ENCODE results near the gene PARP12.
A peak's percentile ranks its signal among the peaks of the same experiment; 100 is the strongest.
"Not testable (repeated sequence)": the region's sequence is repeated elsewhere in the genome, so short reads cannot be mapped to it uniquely, and the experiment has no call there.

PARP12 gene, protein sequence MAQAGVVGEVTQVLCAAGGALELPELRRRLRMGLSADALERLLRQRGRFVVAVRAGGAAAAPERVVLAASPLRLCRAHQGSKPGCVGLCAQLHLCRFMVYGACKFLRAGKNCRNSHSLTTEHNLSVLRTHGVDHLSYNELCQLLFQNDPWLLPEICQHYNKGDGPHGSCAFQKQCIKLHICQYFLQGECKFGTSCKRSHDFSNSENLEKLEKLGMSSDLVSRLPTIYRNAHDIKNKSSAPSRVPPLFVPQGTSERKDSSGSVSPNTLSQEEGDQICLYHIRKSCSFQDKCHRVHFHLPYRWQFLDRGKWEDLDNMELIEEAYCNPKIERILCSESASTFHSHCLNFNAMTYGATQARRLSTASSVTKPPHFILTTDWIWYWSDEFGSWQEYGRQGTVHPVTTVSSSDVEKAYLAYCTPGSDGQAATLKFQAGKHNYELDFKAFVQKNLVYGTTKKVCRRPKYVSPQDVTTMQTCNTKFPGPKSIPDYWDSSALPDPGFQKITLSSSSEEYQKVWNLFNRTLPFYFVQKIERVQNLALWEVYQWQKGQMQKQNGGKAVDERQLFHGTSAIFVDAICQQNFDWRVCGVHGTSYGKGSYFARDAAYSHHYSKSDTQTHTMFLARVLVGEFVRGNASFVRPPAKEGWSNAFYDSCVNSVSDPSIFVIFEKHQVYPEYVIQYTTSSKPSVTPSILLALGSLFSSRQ

DNA sequence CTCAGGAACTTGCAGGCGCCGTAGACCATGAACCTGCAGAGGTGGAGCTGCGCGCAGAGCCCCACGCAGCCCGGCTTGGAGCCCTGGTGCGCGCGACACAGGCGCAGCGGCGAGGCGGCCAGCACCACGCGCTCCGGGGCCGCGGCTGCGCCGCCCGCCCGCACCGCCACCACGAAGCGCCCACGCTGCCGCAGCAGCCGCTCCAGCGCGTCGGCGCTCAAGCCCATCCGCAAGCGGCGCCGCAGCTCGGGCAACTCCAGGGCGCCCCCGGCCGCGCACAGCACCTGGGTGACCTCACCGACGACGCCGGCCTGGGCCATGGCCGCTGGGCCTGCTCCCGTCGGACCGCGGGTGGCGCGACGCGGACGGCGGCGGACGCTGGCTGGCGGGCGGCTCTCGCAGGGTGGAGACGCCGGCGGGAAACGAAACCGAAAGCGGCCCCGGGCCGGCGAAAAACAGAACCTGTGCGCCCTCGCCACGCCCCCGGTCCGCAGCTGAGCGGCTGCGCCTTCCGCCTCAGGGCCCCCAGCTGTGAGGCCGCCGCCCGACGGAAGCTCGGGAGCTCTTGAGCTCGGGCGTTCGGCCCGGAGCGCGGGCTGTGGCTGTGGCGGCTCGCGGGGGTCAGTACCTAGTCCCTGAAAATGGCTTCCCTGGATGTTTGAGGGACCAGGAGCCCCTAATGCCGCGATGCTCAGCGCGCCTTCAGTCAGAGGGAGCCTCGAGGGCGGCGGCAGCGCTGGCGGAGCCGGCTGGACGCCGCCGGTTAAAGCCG is at the start of gene PARP12:
Gene PARP12, minus strand, starts transcription at position 424 of the 772 bp plus-strand sequence. Its CDS starts 104 bp downstream, at position 320.
- no peak for TF ChIP-seq JUND (IDR thresholded peaks at IDR 0.05; ENCODE audit: low read depth)
- DNase-seq (ENCODE audit: low read depth in 1 of 2, low spot score in 1 of 2): peak; percentile 41 to 85
- in situ Hi-C loops (cut with HindIII; ENCODE audit: low pct_unique_long_range_greater_than_20kb, low sequenced_read_pairs): no loop called here

DNA sequence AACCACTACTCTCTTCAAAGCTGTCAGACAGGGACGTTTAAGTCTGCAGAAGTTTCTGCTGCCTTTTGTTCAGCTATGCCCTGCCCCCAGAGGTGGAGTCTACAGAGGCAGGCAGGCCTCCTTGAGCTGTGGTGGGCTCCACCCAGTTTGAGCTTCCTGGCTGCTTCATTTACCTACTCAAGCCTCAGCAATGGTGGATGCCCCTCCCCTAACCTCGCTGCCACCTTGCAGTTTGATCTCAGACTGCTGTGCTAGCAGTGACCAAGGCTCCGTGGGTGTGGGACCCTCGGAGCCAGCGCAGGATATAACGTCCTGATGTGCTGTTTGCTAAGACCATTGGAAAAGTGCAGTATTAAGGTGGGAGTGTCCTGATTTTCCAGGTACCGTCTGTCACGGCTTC is 46.0 kb upstream of the PARP12 start:
- DNase-seq (ENCODE audit: low read depth in 1 of 2, low spot score in 1 of 2); in situ Hi-C loops (cut with HindIII; ENCODE audit: low pct_unique_long_range_greater_than_20kb, low sequenced_read_pairs): not testable (repeated sequence)

DNA sequence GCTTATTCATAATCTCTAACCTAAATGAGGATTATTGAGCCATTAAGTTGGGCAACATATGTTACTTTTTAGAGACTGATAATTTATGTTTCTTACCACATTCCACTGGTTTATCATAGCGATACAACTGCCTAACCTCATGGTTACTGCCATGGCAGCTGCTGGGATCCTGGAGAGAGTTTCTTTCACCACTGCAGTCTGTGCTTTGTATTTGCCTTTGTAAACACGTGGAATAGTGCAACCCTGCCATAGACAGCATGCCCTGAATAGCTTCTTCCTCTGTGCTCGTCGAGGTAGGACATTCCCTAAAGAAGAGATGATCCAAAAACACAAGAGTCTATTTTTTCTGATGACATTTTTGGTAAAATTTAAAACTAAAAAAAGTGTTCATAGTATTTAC is 33.7 kb upstream of the PARP12 start:
- in situ Hi-C loops (cut with HindIII; ENCODE audit: low pct_unique_long_range_greater_than_20kb, low sequenced_read_pairs): no loop called here
- TF ChIP-seq JUND (IDR thresholded peaks at IDR 0.05; ENCODE audit: low read depth): no peak
- no peak for DNase-seq (ENCODE audit: low read depth in 1 of 2, low spot score in 1 of 2)

DNA sequence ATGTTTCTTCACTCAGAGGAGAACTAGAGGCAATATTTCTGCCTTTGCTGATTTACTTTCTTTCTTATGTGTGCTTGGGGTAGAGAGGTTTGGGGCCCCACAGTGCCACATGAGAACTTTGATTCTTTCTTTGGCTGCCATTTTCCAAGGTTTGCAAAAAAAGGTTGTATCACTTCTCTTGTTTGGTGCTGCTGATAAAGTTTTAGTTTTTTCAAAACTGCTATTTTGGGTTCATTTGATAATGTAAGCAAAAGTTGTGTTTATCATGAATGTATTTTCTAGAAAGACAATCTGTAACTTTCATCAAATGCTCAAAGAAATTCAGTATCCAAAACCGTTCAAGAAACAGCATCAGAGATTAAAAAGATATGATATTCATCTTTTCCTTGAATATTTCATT is 30.6 kb upstream of the PARP12 start:
- in situ Hi-C loops (cut with HindIII; ENCODE audit: low pct_unique_long_range_greater_than_20kb, low sequenced_read_pairs): no loop called here

DNA sequence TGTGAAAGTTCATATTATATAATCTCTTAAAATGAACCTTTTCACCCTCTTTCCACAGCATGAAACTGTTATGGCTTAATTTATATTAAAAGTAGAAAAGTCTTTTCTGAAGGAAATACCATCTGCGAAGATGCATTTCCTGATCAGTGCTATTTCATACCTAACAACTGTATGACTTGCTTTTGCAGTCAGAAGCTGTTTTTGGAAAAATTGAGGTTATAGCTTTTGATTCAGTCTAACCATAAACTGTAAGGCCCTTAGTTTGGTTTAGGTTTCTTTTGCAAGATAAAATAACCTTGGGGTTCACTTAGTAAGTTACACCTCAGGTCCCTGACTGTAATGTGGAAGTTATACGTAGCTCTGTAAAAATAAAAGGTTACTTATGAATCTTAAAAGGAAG is 22.7 kb upstream of the PARP12 start:
- DNase-seq (ENCODE audit: low read depth in 1 of 2, low spot score in 1 of 2): no peak
- TF ChIP-seq JUND (IDR thresholded peaks at IDR 0.05; ENCODE audit: low read depth): no peak
- in situ Hi-C loops (cut with HindIII; ENCODE audit: low pct_unique_long_range_greater_than_20kb, low sequenced_read_pairs): no loop called here

More for the DNA sequence above, 30.6 kb upstream of the PARP12 start:
- DNase-seq (ENCODE audit: low read depth in 1 of 2, low spot score in 1 of 2): no peak
- no peak for TF ChIP-seq JUND (IDR thresholded peaks at IDR 0.05; ENCODE audit: low read depth)

DNA sequence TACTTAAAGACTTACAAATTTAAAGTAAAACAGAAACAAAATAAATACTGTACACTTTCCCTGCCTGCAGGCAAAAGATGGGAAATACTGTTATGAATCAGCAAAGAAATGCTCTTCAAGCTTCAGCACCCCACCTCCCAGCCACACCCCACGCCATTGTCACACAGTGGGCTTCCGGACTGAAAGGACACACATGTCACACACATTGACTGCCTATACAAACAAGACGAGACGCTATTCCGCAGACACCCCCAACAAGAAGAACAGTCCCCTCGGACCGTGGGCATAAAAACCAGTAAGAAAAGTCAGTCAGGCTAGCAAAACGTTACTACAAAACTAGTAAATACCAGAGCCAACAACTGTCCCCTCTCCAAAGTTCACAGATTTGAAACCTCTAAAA is 22.2 kb upstream of the PARP12 start:
- TF ChIP-seq JUND (IDR thresholded peaks at IDR 0.05; ENCODE audit: low read depth): no peak
- no peak for DNase-seq (ENCODE audit: low read depth in 1 of 2, low spot score in 1 of 2)
- in situ Hi-C loops (cut with HindIII; ENCODE audit: low pct_unique_long_range_greater_than_20kb, low sequenced_read_pairs): no loop called here

DNA sequence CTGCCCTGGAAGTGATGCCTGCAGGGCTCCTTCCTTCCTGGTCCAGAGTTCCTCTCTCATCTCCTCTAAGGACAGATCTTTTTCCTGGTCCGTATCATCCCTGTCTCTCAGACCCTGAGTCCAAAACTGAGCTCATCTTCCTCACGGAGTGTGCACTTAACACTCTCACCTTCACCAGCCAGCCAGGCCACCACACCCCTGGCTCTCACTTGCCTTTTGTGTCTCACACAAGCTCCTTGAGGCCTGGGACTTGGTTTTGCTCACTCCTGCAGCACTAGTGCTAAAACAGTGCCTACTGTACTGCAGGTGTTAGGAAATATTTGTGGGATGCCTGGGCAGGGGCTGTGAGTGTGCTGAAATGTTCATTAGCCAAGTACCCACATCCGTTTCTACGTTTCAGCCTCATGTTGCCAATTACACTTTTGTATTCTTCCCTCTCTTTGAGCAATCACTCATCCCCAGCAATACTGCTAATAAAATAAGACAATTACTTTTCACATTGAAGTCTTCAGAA is 21.4 kb upstream of the PARP12 start:
- in situ Hi-C loops (cut with HindIII; ENCODE audit: low pct_unique_long_range_greater_than_20kb, low sequenced_read_pairs): no loop called here
- DNase-seq (ENCODE audit: low read depth in 1 of 2, low spot score in 1 of 2): no peak
- TF ChIP-seq JUND (IDR thresholded peaks at IDR 0.05; ENCODE audit: low read depth): no peak

DNA sequence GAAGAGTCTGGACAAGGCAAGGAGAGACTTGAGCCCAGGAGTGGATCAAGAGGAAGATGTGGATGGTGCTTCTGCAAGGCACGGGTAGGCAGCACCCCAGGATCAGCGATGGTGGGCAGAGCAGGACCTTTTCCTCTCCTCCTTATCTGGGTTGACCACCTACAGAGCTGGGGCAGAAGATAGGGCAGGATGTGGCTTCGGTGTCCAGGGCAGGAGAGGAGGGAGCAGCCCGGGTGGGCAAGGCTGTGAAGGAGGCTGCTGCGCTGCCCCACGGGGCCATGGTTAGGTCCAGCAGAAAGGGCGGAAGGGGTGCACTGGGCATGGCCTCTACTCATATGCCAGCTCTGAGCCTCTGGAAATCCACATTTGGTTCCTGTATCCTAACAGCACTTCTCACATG is 20.0 kb upstream of the PARP12 start:
- in situ Hi-C loops (cut with HindIII; ENCODE audit: low pct_unique_long_range_greater_than_20kb, low sequenced_read_pairs): no loop called here
- no peak for TF ChIP-seq JUND (IDR thresholded peaks at IDR 0.05; ENCODE audit: low read depth)
- DNase-seq (ENCODE audit: low read depth in 1 of 2, low spot score in 1 of 2): no peak

DNA sequence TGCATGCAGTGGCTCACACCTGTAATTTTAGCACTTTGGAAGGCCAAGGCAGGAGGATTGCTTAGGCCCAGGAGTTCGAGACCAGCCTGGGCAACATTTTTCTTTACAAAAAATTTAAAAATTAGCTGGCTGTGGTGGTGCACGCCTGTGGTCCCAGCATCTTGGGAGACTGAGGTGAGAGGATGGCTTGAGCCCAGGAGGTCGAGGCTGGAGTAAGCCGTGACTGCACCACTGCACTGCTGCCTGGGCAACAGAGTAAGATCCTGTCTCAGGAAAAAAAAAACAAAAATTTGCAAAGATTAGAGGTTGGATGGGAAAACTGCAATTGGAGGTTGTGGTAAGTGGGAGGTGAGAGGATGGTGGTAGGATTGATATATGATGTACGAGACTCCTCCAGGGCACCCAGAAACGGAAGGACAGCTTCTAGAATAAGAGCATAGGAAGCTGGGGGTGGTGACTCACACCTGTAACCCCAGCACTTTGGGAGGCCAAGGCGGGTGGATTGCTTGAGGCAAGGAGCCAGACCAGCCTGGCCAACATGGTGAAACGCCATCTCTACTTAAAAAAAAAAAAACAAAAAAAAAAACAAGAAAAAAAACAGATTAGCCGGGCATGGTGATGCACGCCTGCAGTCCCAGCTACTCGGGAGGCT is 19.1 kb upstream of the PARP12 start:
- no peak for DNase-seq (ENCODE audit: low read depth in 1 of 2, low spot score in 1 of 2)
- in situ Hi-C loops (cut with HindIII; ENCODE audit: low pct_unique_long_range_greater_than_20kb, low sequenced_read_pairs): no loop called here
- TF ChIP-seq JUND (IDR thresholded peaks at IDR 0.05; ENCODE audit: low read depth): no peak

DNA sequence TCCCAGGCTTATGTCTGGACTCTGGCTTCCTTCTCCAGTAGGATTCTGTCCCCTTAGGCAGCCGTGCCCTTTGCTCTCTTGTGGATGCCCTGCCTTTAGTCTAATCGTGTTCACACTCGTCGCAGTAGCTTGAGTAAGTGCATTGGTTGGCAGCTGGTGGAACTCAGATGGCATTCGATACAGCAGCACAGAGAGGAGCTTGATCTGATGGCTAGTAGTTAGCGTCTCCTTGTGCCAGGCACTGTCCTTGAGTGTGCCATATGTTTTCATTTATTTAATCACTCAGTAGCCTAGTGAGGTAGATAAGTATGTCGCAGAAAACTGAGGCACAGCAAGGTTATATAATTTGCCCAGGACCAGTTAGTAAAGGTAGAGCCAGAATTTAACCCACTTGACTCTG is 18.2 kb upstream of the PARP12 start:
- TF ChIP-seq JUND (IDR thresholded peaks at IDR 0.05; ENCODE audit: low read depth): no peak
- in situ Hi-C loops (cut with HindIII; ENCODE audit: low pct_unique_long_range_greater_than_20kb, low sequenced_read_pairs): no loop called here
- DNase-seq (ENCODE audit: low read depth in 1 of 2, low spot score in 1 of 2): no peak

DNA sequence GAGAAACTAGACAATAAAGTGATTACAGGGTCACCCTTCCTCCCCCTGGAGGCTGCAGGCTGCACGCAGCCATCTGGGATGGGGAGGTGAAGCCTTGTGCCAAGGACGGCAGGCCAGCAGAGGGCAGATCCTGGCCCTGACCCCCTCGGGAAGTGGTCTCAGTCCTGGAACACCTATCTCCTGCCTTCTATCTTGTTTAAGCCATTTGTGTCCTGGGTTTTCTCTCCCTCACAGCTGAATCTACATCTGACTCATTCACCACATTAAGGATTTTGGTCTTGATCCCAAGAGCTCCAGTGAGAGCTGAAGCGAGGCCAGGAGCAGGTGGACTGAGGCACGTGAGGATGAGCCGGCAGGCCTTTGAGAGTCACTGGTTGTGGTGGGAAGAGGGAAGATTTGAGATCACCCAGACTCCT is 16.4 kb upstream of the PARP12 start:
- TF ChIP-seq JUND (IDR thresholded peaks at IDR 0.05; ENCODE audit: low read depth): no peak
- DNase-seq (ENCODE audit: low read depth in 1 of 2, low spot score in 1 of 2): no peak
- in situ Hi-C loops (cut with HindIII; ENCODE audit: low pct_unique_long_range_greater_than_20kb, low sequenced_read_pairs): no loop called here

DNA sequence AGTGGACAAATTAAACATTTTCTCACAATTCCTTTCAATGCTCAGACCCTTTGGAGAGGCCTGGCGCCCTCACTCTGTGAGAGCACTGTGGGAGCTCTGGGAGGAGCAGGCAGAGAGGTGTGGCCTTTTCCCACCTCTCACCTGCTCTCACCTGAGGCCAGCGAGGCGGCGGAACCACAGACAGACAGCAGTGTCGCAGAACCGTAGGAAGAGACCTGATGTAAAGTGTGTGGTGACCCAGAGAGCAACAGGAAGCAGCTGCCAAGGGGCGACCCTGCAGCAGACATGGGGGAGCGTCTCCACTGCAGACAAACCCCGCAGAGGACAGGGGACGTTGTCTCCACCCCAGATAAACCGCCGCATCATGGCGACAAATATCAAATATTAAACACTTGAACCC is 15.6 kb upstream of the PARP12 start:
- no peak for DNase-seq (ENCODE audit: low read depth in 1 of 2, low spot score in 1 of 2)
- no peak for TF ChIP-seq JUND (IDR thresholded peaks at IDR 0.05; ENCODE audit: low read depth)
- in situ Hi-C loops (cut with HindIII; ENCODE audit: low pct_unique_long_range_greater_than_20kb, low sequenced_read_pairs): no loop called here
